CD4-positive, alpha-beta T cell treated with Interleukin-15 for 4 hours (primary cell): Measurements from ENCODE around the gene CFAP65.

Experiments used
- DNase-seq: peaks from one replicate; pipeline ENCODE4 v3.0.0-alpha.2; 2020; ENCODE audit warnings: low spot score

CFAP65 gene

DNA sequence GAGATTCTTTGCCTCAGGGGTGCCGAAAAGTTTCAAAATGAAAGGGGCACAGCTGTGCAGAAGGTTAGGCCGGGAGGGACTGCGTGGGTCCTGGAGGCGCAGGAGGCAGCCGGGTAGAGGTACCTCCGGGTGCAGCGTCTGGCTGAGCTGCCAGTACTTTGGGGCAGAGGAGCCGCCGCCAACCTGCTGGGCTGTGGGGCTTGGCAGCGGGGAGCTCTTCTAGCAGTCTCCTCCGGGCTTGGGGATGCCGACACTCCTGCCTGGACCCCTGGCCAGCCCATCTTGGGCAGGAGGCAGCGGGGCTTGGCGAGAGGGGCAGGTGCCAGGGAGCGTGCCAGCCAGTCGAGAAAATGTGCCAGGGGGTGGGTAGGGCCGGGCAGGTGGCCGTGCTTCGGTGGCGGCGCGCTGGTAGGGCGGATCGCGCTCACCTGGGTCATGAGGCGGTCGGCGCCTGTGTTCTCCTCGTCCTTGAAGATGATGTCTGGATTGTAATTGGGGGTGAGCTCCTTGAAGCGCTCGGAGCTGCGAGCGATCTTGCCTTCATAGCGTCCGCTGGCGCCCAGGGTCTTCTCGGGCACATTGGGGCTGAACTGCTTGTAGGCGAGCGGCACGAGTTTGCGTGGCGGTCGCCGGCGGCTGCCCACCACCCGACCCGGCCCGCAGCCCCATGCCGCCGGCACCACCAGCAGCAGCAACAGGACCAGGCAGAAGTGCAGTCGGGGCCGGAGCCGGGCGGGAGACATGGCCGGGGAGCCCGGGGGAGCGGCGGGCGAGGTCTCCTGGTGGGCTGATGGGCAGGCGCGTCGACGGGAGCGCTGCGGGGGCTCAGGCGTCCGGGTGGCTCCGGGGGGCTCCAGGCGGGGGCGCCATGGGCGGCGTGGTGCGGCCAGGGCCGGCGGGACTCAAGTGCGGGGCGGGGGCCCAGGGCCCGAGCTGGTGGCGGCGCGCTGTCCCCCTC, 18.7 kb upstream of the CFAP65 start:
- no peak for DNase-seq

DNA sequence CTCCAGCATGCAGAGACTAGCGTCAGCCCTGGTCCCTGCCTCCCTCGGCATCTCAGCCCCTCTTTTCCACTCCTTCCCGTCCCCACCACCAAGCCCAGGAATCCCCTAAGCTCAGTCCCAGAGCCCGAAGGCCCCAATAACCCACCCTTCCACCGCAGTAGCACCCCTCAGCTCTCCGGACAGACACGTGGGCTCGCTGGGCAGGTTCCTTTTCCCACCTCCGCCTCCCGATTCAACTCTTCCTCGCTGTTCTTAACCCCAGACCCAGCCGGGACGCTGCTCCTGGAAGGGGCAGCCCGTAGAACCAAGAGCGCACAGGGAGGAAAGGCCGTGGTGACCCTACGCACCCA, 18.0 kb upstream of the CFAP65 start:
- DNase-seq, result no peak

DNA sequence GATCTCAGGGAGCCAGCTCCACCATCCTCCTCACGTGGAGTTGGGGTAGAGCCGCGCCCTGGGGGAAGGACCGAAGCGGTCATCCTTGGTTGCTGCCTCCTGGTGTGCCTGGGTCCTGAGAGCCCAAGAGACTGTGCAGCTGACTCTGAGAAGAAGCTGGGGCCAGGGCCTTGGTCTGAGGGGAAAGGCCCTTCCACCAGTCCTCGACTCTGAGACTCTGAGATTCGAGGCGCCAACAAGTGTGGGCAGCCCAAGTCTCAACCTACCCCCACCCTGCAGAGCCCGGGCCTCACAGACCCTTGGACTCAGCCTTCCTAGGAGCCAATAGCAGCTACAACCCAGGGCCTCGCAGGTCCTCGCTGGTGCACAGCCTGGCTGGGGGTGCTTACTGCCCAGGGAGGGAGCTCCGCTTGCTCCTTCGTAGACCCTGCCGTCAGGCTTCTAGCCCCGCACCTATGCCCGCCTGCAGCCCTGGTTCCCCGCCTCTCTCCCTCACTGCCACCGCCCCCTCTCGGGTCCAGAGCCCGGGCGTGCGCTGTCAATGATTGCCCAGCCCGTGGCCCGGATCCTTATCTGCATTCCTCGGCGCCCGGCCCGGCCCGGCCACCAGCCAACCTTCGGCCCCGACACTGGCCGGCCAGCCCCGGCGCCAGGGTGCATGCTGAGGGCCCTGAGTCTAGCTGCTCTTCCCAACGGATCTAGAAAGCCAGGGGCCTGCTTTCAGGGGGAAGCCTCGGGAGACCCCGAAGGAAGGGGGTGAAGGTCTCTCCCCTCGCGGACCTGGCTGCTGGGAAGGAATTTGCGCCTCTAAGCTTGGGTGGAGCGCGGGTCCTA, 17.4 kb upstream of the CFAP65 start:
- no peak for DNase-seq

DNA sequence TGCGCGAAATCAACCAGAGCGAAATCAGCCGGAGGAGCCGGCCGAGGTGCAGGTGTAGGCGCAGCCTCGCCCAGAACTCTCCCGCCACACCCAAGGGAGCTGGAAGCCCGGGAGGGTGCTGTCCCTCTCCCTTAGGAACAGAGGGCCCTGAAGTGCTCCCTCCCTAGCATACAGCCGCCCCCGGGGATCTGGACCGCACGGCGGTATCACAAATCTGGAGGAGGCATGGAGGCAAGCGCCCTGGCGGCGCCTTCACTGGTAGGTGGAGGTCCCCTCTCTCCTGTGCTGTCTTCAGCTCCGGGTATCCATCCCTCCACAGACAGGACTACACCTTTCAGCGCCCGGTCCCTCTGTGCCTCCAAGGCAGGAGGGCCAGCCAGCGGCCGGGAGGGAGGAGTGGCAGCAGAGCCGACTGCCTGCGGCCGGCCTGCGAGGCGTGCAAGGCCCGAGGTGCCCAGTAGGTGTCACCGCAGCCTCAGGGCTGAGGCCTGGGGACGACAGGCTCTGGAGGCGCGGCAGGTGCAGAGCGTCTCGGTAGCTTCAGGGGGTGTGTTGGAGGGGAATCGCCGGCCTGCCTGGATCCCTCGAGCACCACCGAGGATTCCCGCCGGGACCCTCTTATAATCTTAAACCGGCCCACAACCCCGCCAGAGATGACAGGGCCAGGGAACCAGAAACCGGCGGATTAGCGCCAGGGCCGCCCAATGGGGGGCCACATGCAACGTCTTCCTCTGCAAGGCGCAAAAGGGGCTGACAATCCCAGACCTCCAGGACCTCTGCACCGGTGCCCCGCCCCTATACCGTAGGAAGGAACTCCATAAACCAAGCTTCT, 16.6 kb upstream of the CFAP65 start:
- DNase-seq, result peak; percentile 73

DNA sequence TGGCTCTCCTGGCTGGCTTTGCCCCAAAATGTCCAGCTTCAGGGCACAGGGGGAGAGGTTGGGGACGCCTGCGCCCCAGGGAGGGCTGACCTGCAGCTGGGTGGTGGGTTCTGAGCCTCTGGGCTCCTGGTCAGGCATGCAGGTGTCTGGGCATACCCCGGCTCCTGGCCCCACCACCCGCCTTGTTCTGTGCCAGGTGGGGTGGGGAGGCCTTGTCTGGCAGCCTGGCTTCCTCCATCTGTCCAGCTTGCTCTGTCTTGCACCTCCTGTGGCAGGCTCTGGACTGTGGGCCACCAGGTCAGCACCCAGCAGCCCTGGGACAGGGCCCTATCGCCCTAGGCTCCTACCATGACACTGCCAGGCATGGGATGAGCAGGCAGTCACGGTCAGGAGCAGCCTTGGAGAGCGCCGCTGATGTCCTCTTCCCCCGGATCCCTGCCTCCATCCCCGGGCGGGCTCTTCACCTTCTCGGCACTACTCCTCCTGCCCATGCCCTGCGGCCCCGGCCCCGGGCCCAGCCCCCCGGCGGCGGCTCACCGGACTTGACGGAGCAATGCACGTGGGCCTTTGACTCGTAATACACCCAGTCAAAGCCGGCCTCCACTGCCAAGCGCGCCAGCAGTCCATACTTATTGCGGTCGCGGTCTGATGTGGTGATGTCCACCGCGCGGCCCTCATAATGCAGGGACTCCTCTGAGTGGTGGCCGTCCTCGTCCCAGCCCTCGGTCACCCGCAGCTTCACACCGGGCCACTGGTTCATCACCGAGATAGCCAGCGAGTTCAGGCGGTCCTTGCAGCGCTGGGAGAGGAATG, 15.8 kb upstream of the CFAP65 start:
- DNase-seq, result no peak

DNA sequence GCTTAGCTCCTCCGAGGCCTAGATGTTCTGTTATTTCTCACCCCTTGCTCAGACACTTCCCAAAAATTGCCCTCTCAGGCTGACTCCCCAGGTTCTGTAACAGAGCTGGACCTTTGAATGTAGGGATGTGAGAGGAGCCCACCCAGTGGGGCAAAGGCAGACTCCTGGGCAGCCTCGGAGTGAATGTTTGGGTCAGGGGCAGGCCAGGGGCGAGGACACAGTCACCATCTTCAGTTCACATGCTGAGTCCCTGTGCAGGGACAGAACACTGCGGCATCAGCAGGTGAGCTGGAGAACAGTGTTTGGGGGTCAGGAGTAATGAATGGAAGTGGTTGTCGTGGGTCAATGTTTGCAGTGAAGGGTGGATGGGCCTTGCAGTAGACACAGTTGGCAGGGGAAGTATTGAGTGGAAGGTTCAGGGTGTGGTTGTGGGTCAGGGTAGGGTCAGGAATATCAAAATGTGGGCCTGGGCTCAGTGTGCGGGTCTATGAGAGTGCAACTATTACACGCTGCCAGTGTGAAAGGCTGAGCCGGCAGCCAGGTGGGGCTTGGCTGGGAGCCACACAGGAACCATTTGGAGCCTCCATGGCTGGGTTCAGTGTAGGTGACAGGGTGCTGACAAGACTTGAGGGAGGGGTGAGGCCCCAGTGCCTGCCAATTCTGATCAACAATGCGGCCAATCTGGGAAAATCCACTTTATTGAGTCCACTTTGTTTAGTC, 15.0 kb upstream of the CFAP65 start:
- no peak for DNase-seq

DNA sequence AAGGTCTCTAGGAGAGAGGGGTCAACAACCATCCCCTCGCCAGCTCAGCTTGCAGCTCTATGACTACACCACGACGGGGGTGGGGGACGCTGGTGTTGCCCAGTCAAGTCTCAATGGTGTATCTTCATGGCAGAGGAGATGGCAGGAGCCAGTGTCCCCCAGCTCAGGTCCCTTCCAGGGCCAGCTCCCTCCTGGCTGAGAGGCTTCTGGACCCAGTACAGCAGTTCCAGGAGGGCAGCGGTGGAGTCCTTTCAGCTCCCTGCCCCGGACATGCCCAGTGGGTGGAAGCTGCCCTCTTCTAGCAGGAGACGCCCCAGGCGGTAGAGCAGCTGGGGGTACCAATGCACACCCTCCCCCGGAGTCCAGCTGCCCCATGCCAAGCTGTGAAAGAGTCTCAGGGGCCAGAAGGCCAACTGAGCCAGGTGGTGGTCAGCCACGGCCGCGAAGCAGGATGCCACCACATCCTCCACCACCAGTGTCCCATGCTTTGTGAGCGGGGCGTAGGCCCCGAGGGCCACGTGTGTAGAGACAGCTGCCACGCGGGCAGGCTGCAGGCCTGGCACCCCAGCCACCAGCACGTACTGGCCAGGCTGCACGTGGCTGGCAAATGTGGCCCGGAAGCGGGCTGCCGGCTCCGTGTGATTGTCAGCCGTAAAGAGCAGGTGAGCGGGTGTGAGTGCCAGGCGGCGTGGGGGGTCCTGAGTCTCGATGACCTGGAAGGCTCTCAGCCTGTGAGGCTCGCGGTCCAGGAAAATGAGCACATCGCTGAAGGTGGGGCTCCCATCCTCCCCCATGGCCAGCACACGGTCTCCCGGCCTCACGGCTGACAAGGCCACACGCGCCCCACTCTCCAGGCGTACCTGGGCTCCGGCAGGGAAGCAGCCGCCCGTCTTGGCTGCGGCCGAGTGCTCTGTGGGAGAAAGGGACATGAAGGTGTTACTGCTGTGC, 13.9 kb upstream of the CFAP65 start:
- DNase-seq, result no peak

DNA sequence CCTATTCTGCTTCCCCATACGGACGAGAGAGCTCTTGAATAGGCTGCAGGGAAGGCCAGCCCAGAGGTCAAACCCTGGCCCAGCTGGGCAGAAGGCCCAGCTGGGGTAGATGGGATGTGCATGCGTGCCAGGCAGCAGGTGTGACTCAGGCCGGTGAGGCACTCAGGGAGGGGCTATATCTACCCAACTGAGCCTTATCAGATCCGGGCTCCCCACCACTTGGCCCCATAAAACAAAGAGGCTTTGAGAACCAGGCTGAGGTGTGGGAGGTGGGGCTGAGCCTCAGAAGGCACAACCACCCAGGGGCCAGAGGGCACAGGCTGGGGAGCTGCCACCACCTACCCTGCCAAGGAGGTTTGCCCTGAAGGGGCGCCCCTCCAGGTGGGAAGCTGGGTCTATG, 8.0 kb upstream of the CFAP65 start:
- DNase-seq, result no peak

DNA sequence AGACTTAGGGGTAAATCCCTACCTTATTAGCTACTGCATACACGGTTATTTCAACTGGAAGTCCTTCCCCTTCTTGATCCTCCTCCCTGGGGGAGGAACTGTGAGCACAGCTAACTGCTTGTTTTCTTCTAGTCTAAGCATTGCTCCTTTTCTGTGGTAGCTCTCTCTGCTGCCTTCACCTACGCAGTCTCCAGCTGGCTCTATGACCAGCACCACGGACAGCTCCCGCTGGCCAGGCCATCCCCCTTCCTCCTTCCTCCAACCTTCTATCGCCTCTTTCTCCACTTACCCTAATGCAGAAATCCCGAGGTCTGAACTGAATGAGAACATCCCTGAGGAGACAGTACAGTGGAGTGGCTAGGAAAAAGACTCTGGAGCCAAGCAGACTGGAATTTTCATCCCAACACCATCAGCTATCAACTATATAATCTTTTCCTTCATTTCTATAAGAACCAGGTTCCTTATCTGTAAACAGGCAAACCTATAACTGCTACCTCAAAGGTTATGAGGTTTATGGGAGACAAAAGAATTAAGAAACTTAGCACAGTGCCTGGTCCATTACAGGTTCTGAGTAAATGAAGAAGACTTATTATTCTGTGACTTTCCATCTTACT, 4.7 kb upstream of the CFAP65 start:
- no peak for DNase-seq

DNA sequence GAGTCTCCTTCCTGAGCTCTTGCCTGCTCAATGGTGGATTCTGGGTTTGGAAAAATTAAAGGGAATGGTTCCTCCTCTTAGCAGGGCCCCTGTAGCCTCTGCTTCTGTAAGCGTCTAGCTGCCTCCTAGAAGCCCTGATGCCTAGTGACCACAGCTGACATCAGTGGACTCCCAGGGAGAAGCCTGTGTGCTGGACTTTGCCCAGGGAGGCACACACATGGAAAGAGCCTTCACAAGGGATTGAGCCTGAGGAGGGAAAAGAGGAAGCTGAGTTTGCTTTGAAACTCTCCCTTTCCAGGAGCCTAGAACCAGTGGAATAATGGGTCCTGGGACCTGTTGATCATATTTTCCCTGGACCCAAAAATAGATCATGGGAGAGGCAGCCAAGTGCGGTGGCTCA, 1.4 kb upstream of the CFAP65 start:
- DNase-seq, result no peak

DNA sequence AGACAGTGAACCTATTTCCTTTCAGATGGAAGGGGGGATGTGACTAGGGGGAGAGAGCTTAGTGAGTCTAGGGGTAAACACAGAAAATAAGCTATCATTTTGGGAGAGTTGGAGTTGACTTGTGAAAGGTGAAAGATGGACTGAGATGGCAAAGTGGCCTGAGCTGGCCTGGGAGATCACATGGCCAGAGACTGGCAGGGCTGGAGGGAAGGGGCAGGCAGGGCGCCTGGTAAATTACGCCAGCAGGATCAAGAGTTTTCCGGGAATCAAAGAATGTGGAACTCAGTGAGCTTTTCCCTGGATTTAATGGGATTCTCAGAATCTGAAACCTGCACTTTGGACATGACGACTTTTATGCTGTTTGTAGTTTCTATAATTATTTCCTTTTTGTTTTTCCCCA, 841 bp upstream of the CFAP65 start:
- DNase-seq, result no peak

DNA sequence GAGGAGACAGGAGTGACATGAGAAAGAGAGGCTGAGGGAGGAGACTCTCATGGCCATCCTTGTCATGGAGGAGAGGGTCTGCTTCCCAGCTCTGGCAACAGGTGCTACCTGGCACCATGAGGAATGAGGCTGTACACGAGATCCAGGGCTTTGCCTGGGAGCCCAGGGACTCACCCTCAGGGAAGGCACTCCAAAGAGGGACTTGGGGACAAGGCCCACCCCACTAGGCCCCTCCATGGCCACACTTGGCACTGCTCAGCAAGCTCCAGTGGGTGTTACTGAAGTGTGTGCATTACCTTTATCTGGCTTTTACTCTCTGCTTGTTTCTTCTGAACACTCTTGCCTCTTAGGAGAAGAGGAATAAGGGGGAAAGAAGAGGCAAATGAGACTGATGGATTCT, 2.7 kb downstream of the CFAP65 start:
- no peak for DNase-seq

DNA sequence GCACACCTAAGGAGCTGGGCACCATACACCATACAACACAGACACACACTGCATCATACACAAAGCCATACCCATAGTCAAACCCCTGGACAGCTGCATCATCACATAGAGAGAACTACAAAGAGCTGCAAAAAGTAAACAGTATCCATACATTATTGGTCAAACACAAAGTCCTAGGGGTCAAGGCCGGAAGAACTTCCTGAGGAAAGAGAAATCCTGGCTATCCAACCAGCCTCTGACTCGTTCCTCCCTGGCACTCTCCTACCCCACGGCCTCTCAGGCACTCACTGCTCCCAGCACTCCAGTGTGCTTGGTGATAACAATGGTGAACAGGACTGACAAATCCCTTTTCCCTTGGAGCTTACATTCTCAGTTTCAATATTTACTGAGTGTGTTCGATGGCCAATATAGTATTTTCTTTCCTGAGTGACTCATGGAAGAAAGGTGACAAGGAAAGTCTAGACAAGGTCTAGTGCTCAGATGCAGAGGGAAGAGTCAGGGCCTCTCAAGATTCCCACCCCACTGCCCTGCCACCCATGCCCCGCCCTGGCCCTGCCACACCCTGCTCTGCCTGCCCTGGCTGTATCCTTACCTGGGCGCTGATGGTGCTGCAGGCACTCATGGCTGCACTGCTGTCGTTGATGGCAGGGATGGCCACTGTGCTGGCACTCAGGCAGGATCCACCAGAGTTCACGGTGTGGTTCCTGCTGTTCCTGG, 3.4 kb downstream of the CFAP65 start:
- no peak for DNase-seq

DNA sequence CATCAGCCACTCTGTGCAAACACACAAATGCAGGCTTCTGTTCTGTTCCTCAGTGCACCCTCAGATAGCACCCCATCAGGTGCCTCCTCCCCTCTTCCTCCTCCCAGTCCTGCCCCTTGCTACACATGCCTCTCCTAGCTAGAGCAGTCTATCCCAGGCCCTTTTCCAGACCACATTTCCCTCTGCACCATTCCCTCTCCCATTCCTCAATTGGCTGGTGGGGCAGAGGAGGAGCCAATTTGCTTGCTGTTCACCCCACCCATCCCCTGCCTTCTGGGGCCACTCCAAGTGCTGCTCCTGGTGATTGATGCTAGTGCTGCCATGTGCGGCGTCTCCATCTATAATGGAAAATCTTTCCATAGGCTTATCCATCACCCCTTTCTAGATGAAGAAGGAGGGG, 5.4 kb downstream of the CFAP65 start:
- no peak for DNase-seq

DNA sequence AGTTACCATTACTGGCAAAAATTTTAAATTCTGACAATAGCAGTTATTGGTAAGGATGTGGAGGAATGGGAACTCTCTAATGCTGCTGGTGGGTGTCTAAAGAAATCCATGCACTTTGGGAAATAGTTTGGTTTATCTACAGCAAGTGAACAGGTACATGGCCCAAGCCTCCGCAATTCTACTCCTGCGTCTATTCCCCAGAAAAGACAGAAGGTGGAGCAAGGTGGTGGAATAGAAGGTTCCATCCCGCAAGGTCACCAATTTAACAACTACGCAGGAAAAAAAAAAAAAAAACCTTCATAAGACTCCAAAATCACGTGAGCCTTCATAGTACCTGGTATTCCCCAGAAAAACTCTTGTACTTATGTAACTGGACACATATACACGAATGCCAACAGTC, 6.5 kb downstream of the CFAP65 start:
- DNase-seq, result no peak

DNA sequence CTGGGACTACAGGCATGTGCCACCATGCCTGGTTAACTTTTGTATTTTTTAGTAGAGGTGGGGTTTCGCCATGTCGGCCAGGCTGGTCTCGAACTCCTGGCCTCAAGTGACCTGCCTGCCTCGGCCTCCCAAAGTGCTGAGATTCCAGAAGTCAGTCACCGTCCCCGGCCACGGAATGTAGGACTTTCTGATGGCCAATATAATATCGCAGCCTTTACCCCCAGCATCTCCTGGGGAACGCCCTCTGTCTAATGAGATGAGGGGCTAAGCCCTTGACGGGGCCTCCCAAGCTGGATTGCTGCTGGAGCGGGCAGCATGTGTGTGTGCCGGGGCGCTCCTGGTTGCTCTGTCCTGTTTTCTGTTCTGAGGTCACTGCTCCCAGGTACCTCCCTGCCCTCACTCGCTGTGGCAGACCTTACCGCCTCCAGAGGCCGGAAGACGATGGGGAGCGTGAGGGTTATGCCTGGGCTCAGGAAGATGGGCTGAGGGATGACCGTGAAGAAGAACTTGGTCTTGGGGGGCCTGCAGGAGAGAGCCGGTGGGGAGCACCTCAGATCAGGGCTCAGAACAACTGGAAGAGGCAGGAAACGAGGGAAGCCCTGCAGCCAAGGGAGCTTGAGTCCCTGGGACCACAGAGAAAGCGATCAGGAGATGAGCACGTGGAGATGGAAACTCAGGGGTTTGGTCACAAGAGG, 9.1 kb downstream of the CFAP65 start:
- no peak for DNase-seq

DNA sequence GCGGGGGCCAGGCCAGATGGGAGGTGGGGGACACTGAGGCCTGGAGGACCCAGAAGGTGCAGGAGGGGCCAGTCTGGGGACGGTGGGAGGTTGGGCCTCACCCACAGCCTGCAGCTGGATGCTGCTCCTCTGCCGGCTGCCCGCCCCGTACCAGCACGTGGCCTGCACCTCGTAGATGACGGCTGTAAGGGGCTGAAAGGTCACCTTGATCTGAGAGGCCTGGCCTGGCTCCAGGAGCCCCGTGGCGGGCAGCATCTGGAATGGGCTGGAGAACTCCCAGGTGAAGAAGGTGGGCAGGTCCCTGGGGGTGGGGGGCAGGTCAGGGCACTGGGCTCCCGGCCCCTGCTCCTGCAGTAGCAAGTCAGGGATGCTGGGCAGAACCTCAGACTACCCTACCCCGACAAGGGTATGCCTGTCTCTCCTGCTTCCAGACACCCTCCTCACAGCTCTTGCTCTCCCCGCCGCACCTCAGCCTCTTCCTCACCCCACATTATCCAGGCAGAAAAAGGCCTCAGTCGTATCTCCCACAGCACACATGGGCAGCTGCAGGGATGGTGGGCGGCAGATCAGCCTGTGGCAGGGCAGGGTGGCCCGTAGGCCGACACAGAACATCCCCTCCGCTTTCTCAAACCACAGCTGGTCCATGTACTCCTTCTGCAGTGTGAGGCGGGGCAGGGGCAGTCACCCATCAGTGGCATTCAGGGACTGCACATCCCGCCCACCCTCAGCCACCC, 10.1 kb downstream of the CFAP65 start:
- no peak for DNase-seq
